Dedifferentiated amniotic fluid mesenchymal stem cell (primary cell): Measurements from ENCODE around the gene CRYBB1.
"Not testable (repeated sequence)": the region's sequence is repeated elsewhere in the genome, so short reads cannot be mapped to it uniquely, and the experiment has no call there.

Source experiments
- DNase-seq: peaks from one replicate; pipeline ENCODE4 v3.0.0-alpha.2; 2016; ENCODE audit errors: extremely low spot score

Gene CRYBB1

DNA sequence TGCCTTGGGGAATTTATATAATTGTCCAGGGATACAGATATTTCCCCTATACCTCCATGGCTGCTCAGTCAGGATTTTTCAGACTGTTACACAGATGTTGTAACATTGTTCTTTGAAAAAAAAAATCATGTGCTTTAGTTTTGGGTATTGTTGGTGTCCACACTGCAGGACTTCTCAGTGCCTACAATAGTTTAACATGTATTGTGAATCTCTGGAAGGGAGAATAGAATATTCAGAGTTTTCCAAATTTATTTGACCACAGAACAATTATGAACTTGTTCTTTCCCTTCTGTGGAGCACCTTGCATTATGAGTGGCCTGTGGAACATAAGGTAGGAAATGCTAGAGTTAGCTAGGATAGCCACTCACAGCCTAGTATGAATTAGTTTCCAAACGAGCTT lies 18.5 kb upstream of the CRYBB1 start:
- no peak for DNase-seq

DNA sequence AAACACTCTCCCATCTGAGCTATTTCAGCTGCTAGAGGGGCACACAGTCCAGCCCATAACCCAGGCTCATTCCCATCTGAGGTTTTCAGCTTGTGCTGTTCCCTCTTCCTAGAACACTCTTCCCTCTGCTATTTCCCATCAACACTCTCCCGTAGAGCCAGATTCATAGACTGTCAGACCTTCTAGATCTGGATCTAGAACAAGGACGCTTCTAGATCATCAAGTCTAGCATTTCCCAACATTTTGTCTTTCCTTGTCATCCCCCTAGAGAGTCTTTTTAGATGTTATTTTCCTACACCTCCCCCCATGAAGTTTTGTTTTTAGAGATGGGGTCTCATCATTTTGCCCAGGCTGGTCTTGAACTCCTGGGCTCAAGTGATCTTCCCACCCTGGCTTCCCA lies 17.3 kb upstream of the CRYBB1 start:
- no peak for DNase-seq

DNA sequence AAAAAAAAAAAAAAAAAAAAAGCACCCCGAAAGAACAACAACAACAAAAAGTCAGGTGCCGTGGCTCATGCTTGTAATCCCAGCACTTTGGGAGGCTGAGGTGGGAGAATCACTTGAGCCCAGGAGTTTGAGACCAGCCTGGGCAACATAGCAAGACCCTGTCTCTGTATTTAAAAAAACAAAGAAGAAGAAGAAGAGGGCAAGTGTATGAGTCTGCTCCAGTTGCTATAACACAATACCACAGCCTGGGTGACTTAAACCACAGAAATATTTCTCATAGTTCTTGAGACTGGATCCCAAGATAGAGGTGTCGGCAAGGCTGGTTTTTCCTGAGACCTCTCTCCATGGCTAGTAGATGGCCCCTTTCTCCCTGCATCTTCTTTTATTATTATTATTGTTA lies 16.4 kb upstream of the CRYBB1 start:
- DNase-seq: no peak

DNA sequence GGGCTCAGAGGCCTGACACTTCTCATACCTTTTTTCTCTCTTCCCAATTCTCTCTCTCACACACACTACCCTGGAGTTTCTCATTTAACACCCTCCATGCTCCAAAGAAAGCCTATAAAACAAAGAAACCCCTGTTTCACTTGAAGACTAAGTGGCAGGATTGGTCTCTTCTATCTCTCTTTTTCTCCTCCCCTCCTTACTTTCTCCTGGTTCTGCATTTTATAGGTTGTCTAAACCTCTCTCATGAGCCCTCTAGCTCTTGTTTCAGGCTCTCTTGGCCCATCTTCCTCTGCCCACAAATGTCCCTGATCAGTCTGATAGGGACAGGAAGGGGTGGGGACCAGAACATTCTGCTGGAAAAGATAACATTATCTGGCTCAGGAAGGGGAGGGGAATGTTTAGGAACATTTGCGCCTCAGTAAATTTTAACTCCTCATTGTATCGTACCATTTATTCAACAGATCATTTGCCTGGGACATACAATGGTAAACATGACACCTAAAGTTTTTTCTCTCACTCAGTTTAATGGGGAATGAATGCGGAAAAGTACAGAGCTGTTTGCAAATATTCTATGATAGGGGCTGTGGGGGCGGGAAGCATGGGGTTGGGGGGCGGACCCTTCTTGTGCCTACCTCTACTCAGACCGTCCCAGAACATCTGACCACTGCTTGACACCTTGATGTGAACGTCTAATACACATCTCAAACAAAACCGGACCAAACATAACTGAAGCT lies 14.8 kb upstream of the CRYBB1 start:
- no peak for DNase-seq

DNA sequence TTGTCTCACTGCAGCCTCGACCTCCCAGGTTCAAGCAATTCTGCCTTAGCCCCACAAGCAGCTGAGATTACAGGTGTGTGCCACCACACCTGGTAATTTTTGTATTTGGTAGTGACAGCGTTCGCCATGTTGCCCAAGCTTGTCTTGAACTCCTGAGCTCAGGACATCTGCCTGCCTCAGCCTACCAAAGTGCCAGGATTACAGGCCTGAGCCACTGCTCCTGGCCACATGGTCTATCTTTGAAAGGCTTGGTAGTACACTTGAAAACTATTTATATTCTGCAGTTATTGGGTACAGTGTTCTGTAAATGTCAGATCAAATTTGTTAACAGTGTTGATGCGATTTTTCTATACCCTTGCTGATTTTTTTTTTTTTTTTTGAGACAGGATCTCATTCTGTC lies 13.5 kb upstream of the CRYBB1 start:
- DNase-seq: no peak

DNA sequence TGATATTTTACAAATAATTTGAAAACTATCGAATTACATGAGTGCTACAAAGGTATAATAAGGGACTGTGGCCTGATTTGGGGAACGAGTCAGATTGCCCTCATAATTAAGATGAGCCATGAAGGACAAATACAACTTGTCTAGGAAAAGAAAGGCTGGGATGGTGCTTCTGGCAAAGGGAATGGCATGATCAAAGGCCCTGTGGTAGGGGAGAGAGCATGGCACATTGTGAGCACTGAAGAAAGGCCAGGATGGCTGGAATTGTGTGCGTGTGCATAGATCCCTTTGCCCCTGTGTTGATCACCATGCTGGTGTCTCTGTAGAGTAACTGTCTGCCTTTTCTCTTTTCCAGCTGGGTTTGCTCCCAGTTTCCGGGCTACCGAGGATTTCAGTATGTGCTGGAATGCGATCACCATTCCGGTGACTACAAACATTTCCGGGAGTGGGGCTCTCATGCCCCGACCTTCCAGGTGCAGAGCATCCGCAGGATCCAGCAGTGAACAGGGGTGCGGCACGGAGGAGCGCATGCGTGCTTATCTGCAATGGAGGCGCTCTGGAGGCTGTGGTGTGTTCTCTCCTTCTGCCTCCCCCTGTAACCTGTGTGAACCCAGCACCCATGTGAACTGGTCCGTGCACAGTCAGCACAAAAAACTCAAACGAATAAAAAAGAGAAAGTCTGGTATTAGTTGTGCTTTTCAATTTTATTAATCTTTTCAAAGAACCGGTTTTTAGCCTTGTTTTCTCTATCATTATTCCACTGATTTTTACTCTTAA lies 12.3 kb upstream of the CRYBB1 start:
- no peak for DNase-seq

DNA sequence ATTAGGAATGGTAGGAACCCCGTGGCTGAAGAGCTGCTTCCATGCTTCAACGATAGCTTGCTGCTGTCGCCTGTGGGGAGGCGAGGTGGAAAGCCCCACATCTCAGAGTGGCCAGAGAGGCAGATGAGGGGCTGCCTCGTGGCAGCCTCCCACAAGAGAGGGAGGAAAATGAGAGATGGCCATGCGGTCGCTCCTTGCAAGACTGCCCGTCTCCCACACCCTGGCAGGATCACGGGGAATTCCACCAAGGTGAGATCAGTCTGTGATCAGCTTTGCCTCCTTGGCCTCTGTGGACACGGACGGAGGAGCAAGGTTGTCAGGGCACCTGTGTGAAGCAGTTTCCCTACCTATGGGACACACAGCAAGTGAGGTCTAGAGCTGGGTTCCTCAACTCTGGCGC lies 7.0 kb upstream of the CRYBB1 start:
- DNase-seq: no peak

DNA sequence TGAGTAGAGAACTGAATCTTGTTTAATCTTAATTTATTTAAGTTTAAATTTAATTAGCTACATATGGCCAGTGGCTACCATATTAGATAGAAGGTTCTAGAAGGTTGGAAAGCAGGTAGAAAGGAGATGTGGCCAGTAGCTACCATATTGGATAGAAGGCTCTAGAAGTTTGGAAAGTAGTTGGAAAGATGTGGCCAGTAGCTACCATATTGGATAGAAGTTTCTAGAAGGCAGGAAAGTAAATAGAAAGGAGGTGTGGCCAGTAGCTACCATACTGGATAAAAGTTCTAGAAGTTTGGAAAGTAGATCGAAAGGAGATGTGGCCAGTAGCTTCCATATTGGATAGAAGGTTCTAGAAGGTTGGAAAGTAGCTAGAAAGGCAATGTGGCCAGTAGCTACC lies 6.2 kb upstream of the CRYBB1 start:
- DNase-seq: no peak

DNA sequence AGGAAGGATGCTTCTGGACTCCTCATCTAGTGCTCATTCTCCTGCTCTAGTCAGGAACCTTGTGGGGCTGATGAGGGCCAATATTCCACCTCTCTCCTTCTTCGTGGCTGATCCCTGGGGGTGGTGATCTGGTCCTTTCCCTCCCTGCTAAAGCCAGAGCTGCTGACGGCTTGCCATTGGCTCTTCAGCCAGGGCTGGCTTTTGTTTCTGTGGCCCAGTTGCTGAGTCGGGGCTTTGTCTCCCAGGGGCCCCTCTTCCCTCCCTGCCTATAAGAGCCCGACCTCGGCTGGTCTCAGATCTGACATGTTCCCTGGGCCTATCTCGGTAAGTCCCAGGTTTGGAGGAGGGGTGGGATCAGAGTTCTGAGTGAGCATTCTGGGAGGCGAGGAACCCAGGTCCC lies 3.8 kb upstream of the CRYBB1 start, which contains the start of gene CRYBA4:
Gene CRYBA4 (plus strand): TSS at position 301 of the 400 bp plus-strand sequence. CDS start 634 bp downstream, outside the sequence.
- DNase-seq: no peak

DNA sequence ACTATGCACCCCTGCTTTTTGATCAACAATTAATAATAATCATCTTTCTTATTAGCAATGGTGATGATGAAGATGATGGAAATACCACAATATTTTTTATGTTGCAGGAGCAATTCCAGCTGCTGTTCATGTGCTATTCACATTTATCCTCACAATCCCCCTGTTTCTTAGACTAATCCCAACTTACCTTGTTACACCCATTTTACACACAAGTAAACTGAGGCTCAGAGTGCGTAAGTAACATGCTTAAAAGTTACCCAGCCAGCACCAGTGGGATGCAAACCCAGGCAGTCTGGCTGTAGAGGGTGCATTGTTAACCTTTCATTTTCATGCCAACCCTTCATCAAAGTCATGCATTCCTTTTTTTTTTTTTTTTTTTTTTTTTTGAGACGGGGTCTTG lies 2.4 kb upstream of the CRYBB1 start:
- DNase-seq: no peak

DNA sequence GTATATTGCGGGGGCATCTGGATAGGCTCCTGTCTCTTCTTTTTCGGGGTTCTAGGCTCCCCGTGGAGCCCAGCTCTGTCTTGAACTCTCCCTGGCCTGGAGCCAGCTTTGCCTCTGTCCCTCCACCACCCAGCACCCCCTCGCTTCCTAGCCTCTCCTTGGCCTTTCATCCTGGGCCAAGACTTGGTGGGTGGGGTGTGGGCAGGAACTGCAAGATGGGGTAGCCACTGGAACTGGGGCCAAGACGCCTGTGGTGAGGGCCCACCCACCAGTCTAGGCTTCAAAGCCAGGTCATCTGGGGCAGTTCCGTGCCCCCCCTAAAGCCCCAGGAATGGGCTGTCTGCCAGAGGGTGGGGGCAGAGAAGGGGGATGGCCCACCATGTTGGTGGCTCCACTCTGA lies 1.7 kb upstream of the CRYBB1 start:
- no peak for DNase-seq

DNA sequence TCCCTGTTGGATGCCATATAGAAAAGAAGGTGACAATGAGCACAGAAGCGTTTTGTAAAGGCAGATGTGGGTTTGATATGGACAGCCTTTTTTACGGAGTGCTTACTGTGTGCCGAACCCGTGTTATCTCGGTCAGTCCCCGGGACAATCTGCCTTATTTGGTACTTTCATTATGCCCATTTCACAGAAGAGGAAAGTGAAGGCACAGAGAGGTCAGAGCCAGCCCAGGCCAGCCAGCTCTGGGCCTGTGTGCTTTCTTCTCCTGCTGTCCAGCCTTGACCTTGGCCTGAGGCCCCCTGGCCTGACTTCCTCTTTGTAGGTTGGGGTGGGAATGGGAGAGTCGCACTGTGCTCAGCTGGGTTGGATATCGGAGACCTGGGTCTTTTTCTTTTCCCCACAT lies 628 bp upstream of the CRYBB1 start:
- no peak for DNase-seq

DNA sequence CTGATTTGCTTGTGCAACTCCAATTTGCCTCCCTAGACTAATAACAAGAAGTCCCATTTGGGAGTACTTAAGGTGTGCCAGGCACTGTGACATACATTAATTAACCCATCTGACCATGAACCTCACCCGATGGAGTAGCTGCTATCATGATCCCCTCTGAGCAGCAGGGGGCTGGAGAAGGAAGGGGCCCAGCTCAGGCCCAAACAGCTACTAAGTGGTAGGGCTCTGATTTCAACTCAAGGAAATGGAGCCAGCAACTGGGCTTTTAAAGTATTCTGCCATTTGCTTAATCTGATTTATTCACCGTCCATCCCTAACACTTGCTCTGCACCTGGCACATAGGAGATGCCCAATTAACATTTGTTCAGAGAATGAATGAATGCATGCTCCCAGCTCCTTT lies 1.2 kb downstream of the CRYBB1 start:
- DNase-seq: no peak

DNA sequence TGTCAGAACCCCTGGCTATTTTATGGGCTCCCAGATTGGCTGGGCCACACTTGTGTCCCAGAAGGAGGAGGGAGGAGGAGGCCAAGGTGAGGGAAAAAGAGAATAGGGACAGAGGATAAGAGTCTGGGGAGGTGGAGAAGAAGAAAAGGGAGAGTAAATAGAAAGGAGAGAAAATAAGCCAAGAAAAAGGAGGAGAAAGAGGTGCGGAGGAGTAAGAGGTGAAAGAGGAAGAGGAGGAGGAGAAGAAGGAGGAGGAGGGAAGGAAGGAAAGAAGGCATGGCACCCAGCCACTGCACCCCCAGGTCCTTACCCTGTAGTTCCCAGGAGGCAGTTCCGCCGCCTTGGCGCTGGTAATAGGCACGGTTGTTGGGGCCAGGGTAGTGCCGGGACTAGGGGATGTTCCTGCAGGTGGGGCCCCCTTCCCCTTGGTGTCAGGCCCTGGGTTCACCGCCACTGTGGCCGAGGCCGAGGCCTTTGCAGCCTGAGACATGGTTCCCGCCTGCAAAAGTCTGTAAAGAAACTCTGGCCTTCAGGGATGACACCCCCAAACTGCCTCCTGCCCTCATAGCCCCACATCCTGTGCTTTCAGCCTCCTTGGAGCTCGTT lies 1.9 kb downstream of the CRYBB1 start:
- DNase-seq: no peak

DNA sequence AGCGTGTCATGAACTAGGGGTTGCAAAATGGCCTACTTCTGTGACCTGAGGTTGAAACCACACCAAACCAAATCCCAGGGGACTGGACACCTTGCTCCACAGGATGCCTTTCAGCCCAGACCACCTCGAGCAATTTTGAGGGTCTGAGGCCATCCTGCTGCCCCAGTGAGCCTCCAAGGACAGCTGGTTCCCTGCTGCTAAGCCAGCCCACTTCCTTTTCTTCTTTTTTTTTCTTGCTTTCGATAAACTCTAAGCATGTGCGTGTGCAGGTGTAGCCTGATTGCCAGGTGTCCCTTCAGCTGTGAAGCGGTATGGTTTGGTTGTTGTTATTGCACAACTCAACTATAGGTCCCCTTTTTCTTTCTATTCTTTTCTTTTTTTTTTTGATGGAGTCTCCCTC lies 2.7 kb downstream of the CRYBB1 start:
- no peak for DNase-seq

DNA sequence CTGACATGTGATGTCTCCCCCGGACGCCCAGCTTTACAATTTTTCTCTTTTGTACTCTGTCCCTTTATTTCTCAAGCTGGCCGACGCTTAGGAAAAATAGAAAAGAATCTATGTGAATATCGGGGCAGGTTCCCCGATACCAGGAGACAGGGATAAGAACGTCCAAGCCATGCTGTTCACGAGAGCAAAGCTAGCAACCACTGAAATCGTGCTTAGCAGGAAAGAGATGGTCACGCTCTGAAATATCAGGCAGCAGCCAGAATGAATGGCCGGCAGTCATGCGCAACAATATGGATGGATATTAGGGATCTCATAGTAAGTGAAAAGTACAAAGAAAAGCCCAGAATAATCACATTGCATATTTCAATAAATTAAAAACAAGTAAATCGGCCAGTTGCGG lies 3.5 kb downstream of the CRYBB1 start:
- no peak for DNase-seq

DNA sequence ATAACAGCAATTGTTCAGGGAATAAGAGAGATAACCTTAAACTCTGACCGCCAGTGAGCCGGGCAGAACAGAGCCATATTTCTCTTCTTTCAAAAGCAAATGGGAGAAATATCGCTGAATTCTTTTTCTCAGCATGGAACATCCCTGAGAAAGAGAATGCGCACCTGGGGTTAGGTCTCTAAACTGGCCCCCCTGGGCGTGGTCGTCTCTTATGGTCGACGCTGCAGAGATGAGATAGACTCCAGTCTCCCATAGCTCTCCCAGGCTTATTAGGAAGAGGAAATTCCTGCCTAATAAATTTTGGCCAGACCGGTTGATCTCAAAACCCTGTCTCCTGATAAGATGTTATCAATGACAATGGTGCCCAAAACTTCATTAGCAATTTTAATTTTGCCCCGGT lies 4.1 kb downstream of the CRYBB1 start:
- not testable (repeated sequence) for DNase-seq

DNA sequence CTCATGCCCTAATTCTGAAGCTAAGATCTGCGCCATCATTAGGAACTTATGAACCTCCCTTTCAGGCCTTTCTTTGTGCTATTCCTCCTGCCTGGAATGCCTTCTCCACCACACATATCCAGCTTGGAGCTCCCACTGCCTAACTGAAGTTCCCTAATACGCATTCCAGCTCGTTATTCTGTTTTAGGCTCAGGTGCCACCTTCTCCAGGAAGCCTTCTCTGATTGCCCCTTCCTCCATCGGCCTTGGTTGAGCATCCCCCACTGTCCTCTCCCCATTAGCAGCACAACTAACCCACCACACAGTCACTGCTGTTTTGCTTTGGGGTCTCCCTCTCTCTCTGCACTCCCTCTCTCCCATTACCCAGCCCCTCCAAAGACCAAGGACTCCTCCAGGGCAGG lies 5.2 kb downstream of the CRYBB1 start:
- DNase-seq: no peak

DNA sequence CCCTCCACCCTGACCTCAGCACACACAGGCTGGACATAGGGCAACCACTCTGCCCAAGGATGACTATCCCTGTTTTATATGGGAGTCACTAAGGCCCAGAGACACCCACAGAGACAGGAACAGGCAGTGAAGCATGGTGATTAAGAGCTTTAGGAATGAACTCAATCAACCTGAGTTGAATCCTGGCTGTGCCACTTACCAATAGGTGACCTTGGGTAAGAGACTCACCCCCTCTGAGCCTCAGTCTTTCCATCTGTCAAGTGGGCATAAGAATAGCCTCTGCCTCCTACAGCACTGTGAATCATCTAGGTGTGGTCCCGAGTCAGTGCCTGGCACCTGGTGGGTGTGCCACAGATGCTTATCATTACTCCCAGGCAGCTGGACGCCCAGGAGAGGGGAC lies 6.8 kb downstream of the CRYBB1 start:
- DNase-seq: no peak

DNA sequence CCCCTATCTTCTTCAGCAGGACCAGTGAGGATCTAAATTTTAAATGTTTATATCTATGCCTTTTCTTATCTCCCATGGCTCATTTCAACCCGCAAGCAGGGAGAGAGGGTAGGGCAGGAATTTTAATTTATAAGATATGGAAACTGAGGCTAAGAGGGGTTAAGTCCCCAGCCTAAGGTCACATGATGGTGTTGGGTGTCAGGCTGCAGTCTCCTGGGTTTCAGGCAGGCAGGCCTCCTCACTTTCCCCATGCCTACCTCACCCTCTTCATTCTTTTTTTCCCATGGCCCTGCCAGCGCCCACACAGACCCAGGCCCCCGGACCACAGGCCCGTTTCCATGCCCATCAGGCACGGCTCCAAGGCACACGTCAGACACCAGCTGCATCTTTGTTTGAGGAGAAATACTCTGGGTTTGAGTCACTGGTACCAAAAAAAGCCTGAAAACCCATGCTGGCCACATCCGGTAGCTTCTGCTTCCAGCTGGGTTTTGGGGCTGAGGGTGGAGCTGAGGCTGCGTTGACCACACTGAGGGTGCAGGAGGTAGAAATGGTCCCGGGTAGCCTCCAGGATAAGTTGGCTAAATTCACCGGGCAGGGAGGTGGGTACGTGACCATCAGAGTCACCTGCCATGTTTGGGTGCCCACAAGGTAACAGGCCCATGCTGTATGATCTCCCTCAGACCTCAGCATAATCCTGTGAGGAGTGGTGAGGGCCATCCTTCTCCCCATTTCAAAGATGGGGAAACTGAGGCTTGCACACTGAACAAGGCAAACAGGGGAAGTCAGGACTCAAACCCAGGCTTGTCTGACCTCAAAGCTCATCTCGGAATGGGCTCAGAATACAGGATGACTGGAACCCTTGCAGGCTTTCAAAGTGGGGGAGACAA lies 7.5 kb downstream of the CRYBB1 start:
- DNase-seq: peak; percentile 90

DNA sequence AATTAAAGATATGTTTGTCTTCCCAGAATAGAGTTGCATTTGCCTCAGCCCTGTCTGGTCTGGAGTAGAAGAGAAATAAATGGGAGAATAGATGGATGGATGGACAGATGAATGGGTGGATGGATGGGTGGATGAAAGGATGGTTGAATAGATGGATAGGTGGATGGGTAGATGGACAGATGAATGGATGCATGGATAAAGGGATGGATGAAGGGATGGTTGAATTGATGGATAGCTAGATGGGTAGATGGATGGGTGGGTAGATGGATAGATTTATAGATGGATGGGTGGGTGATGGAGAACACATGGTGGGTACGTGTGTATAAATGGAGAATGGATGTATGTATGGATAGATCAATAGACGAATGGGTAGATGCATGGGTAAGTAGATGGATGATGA lies 8.5 kb downstream of the CRYBB1 start:
- no peak for DNase-seq

DNA sequence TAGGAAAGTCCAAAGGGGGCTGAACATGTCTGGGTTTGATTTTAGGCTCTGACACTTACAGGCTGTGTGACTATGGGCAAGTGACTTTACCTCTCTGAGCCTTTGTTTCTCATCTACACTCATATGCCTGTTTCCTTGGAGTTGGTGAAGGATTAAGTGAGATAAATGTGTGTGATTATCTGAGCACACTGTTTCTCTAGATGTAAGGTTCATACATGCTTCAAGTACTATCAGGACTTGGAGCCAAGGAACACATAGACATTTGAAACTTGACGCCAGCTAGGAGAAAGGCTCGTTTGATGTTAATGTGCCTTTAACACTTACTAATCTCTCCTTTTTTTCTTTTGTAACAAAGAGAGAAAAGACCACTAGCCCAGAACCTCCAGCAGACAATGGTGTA lies 9.7 kb downstream of the CRYBB1 start:
- no peak for DNase-seq
